ENCODE data around the gene SNX10.

Gene SNX10

DNA sequence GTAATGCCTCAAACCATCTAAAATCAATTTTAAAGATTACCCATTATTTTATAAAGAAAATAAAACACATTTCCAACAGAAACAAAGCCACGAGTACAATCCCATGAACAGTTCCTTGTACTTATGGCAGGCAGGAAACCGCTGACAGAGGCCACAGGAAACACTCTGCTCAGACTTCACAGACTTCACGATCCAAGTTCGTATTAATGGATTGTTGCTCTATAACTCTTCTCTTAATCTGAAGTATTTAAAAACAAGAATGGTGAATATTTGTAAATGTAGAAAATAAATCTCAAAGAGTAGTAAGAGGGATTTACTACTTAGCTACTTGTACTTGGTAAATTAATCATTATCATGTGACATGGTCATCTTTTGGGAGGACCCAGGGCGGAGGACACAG lies 78.3 kb downstream of the SNX10 start:
- DNase-seq, result no peak

DNA sequence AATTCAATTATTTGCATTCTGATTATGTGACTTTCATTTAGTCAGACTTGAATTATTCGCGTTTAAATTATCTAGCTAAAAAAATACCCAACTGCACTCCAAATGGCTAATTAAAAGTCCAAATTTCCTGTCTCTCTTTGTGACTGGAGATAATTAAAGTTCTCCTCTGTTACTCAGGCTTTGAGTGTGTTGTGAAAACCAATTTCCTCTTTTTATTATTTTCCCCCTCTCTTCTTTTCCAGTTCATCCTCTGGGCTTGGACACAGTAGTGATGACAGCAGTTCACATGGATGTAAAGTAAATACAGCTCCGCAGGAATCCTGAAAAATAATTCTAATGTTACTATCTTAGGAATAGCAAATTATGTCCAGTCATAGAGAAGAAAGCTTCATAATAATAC lies 80.6 kb downstream of the SNX10 start:
- DNase-seq, result no peak

DNA sequence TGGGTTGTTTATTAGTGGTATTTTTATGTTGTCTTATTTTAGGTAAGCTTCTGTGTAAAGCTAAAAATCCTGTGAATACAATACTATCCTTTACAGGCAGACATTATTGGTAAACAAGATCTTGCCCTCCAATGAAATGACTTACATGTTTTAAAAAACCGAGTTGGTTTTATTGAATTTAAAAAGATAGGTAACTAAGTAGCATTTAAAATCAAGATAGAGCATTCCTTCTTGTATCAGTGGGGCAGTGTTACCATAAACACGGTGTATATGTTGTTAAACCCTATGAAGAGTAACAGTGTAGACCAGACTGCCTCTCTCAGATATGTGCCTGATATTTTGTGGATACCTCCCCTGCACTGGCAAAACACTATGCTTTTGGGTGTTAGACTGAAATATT lies 81.0 kb downstream of the SNX10 start:
- DNase-seq, result no peak

DNA sequence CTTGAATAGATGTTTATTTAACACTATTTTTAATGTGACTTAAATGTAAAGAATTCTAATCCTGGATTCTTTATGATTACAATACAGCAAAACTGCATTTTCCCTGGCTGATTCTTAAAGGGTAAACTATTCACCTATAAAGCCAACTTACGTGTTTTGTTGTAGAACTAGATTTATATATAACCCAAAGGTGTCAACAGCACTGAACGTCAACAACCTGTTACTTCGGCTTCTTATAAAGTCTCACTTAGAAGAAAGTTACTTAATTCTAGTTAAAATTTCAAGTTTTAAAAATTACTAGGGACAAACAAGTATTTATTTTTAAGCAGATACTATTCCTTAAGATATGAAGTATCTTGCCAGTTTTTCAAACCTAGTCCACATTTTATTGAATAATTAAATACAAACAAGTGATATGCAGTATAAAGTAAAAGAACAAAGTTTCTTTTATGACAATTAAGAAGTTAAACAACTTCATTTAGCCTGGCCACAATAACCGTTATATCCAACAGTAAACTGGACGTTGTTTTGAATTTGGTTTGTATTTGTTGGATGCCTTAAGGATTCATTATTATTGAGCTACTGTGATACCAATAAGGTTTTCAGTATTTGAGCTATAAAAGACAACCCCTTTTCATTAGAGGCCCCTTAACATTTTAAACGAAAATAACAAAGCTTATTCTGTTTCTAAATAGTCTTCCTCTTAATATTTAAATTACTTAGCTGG lies 83.1 kb downstream of the SNX10 start:
- no peak for DNase-seq

DNA sequence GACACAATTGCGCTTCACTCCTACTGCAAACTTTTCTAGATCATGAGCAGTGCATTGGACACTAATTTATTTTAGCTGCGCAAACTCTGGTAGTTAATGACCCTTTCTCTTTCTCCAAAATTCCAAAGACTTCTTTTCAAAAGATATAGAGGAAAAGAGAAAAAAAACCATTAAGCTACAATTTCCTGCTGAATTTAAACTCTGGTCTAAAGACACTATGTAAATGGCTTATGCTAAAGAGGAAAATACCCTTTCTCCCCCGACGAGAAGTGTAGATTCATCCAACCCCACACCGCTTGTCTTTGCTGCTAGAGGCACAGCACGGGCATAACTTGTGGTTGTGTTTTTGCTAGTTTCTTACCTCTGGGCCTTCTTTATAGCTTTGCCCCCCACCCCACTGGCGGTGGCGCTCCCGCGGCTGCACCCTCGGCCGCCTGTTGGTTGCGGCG lies 84.1 kb downstream of the SNX10 start:
- peak; percentile 63 for DNase-seq

DNA sequence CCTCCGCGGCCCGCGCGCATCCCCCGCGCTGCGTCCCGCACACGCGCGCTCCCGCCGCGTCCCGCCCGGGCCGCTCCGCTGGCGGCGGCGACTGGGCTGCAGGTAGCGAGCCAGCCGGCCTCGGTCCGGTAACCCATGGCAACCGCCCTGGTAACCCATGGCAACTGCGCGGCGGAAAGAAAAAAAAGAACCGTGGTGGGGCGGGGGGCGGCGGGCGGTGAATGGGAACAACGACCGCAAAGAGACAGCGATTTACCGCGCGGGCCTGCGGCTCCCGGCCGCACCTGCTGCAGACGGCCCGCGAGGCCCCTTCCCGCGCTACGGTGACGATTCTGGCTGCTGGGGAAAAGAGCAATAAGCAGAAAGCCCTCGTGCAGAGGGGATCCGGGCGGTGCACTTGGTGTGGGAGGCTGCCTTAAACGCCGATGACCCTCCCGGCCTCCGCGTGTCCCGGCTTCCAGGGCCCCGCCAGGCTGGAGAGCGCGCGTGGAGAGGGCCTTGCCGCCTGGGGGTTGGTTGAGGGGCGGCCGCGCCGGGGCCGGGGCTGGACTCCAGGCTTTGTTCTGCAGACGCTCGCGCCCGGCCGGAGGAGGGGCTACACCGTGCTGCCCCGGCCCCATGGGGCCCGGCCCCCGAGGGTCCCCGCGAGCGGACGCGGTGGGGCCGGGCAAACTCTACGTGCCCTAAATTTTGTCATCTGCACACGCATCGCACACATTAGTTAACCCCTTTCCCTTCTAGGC lies 84.7 kb downstream of the SNX10 start:
- peak; percentile 86 for DNase-seq

DNA sequence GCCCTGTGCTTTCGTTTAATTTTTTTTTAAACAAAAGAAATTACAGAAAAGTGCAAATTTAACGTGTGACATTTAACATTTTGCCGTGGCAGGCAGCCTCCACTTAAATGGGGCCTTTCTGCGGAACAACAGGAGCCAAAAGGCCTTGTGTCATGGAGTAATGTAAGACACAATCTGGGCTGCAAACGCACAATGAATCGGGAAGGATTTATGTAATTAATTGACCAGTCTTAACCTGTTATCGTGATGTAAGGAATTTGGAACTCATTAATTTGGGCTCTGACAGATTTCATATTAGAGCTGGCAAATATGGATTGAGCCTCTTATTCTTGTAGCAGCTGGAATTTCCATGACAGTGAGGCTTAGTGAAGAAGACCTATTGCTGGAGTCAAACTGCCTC lies 86.4 kb downstream of the SNX10 start:
- no peak for DNase-seq

DNA sequence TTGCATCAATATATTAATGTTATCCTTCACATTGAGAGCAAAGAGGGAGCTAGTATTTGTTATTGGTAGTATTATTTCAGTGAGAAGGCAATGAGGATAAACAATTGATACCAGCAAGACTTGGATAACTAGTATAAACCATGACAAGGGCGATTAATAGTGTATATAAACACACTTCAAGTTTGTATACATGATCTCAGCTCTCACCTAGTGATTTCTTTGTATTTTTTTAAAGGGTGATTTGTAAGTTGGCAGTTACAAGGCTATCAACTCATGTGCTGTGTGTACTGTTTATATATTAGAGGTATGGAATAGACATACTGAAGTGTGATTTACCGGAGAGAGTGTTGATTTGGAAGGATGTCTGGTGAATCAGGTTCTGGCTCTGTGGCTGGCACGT lies 88.0 kb downstream of the SNX10 start:
- no peak for DNase-seq

DNA sequence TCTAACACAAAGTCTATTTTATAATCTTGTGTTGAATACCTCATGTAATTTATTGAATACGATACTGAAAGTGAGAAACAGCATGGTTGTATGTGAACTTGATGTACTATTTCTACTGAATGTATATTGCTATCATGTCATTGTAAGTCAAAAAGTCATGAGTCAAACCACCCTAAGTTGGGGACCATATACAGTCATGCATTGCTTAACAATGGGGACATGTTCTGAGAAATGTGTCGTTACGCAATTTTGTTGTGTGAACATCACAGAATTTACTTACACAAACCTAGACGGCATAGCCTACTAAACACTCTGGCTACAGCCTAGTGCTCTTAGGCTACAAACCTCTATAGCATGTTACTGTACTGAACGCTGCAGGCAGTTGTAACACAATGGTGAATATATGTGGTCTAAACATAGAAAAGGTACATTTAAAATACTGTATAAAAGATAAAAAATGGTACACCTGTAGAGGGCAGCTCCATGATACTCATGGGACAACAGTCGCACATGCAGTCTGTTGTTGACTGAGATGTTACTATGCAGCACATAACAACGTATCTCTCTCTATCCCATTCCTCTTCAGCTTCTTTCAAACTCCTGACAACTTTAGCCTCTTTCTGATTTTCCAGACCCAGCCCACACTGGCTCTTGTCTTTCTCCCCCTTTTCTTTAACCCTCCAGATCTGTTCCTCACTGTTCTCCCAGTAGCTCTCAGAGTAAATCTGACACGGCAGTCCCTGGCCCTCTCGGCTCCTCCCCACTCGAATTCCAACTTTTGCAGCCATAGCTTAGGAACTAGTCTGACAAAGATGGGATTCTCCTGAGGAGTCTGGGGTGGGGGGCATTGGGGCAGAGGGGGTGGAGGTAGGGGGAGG lies 90.1 kb downstream of the SNX10 start:
- no peak for DNase-seq

DNA sequence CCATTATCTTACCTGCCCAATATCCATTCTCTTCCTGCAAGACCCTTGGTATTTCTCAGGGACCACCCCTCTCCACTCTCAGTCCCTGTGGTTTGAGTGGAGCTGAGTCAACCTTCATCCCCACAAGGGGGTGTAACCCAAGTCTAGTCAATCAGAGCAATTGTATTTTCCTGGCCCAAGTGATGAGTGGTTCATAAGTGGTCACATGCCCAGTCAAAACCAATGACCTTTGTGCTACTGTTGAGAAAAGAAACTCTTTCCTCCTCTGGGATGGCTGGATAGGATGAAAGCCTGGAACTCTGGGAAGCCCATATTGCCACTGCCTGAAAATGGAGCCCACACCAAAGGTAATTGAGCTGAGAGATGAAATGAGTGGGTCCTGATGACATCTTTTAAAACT lies 93.6 kb downstream of the SNX10 start:
- DNase-seq, result no peak

DNA sequence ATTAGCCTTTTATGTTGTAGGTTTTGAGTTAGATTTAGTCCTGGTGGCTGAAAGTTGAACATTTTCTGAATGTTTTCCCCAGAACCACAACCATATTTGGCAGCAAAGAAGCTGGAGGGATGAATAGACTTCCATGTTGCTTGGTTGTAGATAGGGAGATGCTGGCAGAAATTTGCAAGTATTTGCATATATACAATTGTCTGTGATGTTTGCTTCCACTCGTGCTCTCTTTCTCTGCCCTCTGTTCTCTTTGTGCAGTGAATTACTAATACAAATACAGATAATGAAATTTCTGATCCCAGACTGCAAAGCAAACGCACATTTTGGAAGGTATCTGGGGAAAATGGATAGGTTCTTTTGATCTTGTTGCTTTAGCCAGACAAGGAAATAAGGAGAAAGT lies 96.1 kb downstream of the SNX10 start:
- DNase-seq, result no peak

DNA sequence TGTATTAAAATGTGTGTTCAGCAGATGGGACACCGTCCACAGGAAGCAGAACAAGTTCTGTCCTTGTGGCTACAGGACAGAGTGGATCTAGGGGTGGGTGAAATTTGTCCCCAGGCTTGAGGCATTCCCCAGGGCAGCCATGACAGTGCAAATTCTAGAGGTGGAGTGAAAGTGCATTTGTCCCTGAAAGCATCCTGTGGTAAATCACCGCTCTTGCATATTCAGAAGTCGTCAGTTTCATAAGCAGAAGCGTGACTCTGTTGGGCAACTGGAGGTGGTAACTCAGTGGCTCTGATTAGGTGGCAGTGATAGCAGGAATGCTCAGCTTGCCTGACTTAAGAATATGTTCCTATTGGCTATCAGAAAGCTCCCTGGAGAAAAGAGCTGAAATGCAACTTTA lies 96.6 kb downstream of the SNX10 start:
- DNase-seq, result no peak

DNA sequence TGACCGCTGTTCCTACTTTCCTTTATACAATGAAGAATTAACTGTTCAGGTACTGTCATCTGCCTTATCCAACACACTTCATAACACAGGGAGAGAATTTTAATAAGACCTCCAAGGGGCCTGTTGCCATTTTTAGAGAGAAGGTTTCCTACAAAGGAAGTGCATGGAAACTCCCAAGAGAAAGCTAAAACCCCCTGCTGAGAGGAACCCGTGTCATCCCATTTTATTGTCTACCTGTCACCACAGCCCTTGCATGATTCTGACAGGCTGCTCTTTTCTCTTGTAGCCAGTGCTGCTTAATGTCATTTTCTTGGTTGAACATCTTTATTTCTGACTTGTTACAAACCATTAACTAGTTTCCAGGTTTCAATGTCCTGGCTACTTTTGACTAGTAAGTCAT lies 98.4 kb downstream of the SNX10 start:
- DNase-seq, result no peak

DNA sequence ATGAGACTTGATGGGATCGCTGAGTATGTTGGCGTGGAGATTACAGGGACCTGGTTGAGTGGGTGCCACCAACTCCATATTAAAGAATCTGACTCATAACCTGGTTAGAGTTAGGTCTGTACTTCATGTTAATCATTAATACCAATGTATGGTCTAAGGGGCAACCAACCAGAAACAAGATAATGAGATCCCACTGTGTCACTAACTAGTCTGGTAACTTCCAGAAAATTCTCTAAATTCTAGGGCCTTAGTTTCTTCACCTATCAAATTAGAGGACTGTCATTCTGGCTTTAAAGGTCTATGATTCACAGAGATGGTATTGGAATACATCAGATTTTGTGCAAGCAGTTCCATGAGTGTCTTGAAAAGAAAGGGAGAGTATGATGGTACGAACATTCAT lies 102.2 kb downstream of the SNX10 start:
- DNase-seq, result no peak

DNA sequence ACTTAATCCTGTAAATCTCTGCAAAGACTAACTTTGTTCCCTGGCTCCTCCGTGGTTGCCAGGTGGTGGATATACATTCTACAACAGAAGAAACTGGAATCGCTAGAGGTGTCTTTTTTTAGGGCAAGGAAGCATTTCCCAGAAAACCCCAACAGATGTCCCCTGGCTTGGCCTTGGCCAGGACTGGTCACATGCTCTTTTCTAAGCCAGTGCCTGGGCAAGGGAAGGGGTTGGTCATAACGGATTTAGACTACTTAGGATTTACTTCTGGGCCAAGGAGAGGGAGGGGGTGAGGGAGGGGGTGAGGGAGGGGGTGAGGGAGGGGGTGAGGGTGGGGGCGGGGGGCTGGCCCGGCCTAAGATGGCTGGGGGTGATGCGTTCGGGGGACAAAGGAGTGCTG lies 105.7 kb downstream of the SNX10 start:
- DNase-seq, result no peak

DNA sequence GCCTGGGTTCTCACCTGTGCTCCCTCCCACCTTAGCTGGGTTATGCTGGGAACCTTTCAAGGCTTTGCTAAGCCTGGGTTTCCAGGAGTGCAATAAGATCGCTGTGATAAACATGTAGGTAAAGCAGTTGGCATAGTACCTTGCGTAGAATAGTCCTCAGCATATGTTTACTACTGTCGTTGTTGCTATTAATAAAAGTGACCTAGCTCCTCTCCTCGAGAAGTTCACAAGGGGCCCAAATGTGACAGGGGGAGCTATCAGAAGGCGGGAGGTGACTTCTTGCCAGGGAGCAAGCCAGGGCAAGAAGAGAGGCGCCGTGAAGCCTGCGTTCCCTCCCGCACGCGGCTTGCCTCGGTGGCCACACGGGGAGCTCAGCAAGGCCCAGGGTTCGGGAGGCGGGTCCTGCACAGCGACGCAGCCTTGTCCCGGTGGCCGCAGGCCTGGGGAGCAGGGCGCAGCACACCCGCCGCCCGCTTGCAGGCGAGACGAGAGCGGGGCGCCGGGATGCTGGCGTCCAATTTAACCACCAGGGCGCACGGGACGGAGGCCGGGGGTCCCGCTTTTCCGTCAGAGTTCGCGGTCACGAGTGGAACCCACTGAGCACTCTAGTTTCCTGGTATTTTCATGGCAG lies 106.2 kb downstream of the SNX10 start:
- DNase-seq, result peak; percentile 71

DNA sequence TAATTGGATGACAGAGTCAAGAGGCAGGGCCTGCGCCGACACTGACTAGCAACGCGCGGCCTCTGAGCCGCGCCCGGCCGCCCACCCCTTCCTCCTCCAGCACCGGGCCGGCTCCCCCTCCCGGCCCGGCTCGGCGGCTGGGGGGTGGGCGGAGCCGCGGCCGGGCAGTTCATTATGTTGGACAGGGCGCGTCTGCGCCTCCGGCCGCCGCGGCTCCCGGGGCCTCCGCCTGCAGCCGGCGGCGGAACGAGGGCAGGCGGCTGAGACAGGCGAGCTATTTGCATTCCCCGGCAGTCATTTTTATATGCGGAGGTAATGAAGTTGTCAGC lies 106.7 kb downstream of the SNX10 start:
- peak; percentile 54 for DNase-seq

DNA sequence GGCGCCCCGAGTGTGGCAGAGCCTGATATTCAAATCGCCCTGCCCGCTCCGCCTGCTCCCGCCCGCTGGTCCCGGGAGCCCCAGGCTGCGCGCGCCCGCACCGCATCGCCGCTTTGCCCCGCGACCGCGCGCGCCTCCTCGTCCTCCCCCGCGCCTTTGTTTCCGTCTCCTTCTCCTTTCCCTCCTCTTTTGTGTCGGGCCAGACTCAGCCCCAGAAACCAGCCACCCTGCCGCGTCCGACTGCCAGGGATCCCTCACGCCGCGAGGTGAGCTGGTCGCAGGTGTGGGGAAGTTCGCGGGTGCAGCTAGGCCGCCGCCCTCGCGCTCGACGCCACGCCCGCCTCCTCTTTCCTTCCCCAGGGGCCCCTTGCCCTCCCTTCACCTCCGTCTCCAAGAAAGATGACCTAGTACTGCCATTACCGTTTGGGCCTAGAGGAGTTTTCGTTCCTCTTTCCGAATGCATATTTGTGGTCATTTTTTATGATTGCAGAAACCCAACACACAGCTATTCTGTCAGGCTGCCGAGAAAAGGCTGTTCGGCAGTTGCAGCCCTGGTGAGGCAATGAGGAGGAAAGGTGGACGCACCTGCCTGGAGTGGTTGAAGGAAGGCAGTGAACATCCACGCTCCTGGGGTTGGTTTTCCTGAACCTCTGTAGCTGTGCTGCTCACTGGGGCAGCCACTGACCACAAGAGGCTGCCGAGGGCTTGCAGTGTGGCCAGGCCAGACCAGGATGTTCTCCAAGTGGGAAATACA lies 107.3 kb downstream of the SNX10 start:
- peak; percentile 75 for DNase-seq

DNA sequence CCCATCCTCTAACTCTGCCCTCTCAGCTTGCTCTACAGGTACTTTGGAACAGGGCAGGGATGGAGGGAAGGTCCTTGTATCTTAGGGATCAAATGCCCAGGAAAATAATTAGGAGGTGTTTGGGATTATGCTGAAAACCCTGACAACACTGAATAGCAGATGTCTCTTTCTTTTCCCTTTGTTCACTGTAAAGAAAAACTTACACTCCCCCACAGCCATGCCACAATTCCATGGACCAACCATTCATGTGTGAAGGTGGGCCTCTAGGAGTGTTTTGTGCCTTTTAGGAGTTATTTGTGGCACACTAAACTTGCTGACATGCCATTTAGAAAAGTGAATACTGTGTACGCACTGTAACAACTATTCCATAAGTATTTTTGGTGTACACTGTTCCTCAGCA lies 108.1 kb downstream of the SNX10 start:
- DNase-seq, result no peak

DNA sequence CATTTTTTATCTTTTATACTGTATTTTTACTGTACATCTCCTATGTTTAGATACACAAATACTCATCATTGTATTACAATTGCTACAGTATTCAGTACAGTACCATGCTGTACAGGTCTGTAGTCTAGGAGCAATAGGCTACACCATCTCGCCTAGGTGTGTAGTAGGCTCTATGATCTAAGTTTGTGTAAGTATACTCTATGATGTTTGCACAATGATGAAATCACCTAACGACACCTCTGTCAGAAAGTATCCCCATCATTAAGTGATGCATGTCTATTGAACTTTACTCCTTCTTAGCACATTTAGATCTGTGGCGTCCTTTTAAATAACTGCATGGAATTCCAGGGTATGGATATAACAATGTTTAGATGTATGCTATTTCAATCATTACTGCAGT lies 112.0 kb downstream of the SNX10 start:
- no peak for DNase-seq

DNA sequence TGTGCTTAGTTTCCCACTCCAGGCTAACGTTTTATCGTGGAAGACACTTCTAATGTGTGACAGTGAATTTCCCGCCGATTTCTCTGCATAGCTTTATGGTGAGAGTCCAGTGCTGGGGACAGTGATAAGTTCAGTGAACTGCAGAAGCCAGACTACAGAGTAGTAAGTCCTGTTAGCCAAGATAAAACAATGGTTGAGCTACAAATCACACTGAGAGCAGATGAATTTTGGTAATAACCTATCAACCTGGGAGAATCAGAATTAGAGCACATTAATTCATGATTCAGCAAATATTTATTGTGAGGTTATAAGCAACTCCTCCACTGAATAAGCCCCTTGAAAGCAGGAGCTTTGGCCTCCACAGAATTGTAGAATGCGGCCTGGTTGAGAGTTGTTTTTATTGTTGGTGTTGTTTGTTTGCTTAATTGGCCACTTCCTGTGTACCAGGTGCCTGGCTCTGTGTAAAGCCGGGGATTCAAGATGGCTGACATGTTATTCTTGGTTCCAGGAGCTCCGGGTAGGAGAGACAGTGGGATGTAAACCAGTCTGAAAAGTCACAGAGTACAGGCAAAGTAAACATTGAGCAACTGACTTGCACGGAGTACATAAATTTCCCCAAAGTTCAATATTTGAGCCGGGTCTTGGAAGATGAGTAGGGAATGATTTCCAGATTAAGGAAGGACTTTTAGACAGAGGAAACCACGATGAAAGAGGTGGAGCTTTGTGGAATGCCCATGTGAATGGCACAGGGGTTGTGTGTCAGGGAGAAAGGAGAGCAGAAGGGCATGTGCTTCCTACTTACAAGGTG lies 112.7 kb downstream of the SNX10 start:
- no peak for DNase-seq

DNA sequence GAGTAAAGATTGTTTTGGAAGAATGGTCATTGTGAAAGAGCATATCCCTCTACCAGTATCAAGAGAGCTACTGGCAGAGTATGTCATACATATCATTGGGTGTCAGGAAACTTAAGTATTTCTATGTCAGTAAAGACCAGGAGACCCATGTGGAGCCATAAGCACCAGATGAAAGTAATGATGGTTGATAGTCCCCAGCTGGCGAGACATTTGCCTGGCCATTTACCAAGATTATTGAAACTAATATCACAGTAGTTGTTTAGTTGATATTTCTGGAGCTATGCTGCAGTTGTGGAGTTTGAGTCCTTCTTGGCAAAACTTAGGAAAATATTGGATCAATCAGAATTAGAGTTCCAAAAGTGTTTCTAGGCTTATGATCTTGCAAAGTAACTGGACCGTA lies 114.8 kb downstream of the SNX10 start:
- no peak for DNase-seq
